ENCODE measurements around the gene RAB17.

RAB17 gene

DNA sequence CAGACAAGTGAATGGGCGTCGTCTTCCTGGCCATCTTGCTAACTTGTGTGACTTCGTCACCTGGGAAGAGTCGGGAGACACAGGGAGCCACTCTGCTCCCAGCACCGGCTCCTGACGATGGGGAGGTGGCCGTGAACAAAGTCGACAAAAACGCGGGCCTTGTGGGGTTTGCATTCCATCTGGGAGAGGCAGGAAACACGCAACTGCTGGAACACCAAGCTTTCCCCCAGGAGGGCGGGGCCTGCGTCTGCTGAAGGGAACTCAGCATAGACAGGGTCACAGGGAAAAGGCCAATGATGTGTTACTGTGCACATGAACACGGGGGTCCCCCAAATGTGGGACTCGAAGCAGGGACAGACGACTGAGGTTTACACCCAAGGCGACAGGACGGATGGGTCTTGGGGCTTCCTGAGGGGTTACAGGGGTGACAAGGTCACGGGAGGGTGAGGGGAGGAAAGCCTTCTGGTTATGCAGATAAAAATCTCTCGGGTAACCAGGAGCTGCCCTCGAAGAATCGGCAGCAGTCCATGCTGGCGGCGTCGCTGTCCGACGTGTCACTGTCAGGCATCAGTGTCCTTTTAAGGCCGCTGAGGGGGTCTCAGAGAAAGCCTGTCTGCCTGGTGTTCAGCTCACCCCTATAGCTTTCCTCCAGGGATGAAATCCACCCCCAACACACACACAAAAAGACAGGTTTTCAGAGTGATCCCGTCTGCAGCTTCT, 52.4 kb downstream of the RAB17 start:
- no peak for ATAC-seq
- TF ChIP-seq, protein P1, sequence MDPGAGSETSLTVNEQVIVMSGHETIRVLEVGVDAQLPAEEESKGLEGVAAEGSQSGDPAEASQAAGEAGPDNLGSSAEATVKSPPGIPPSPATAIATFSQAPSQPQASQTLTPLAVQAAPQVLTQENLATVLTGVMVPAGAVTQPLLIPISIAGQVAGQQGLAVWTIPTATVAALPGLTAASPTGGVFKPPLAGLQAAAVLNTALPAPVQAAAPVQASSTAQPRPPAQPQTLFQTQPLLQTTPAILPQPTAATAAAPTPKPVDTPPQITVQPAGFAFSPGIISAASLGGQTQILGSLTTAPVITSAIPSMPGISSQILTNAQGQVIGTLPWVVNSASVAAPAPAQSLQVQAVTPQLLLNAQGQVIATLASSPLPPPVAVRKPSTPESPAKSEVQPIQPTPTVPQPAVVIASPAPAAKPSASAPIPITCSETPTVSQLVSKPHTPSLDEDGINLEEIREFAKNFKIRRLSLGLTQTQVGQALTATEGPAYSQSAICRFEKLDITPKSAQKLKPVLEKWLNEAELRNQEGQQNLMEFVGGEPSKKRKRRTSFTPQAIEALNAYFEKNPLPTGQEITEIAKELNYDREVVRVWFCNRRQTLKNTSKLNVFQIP (CRISPR knock-in tag; IDR thresholded peaks at IDR 0.05; ENCODE audit: borderline replicate concordance, low read depth), result no peak

GRCh38 chr2:237536617-237537016, 53.9 kb downstream of the RAB17 start:
- ATAC-seq, result no peak
- TF ChIP-seq ZNF565 (CRISPR knock-in tag; conservative IDR thresholded peaks at IDR 0.05; ENCODE audit: low read depth), result no peak
- TF ChIP-seq OSR1 (CRISPR knock-in tag; IDR thresholded peaks at IDR 0.05), result no peak
- no peak for TF ChIP-seq SNAI2 (CRISPR knock-in tag; IDR thresholded peaks at IDR 0.05)
- TF ChIP-seq RARB (CRISPR knock-in tag; IDR thresholded peaks at IDR 0.05), result no peak
- TF ChIP-seq ZC3H10 (CRISPR knock-in tag; IDR thresholded peaks at IDR 0.05), result no peak

- no peak for ATAC-seq
- no peak for TF ChIP-seq TSHZ2 (CRISPR knock-in tag; IDR thresholded peaks at IDR 0.05)
- no peak for TF ChIP-seq TOX (CRISPR knock-in tag; IDR thresholded peaks at IDR 0.05; ENCODE audit: borderline replicate concordance)
- TF ChIP-seq PATZ1 (CRISPR knock-in tag; IDR thresholded peaks at IDR 0.05; ENCODE audit: borderline replicate concordance), result no peak
- TF ChIP-seq GLIS3 (CRISPR knock-in tag; IDR thresholded peaks at IDR 0.05), result no peak
- TF ChIP-seq ISL1 (CRISPR knock-in tag; IDR thresholded peaks at IDR 0.05), result no peak
- no peak for TF ChIP-seq ZNF565 (CRISPR knock-in tag; conservative IDR thresholded peaks at IDR 0.05; ENCODE audit: low read depth)
- no peak for TF ChIP-seq CSDC2 (CRISPR knock-in tag; IDR thresholded peaks at IDR 0.05)
- TF ChIP-seq, protein P1 (CRISPR knock-in tag; IDR thresholded peaks at IDR 0.05; ENCODE audit: borderline replicate concordance, low read depth), result no peak
- TF ChIP-seq ARNTL (CRISPR knock-in tag; IDR thresholded peaks at IDR 0.05; ENCODE audit: borderline replicate concordance, low read depth), result no peak
- TF ChIP-seq OSR1 (CRISPR knock-in tag; IDR thresholded peaks at IDR 0.05), result no peak
- TF ChIP-seq ZNF8 (CRISPR knock-in tag; IDR thresholded peaks at IDR 0.05), result no peak
- TF ChIP-seq, protein P2, sequence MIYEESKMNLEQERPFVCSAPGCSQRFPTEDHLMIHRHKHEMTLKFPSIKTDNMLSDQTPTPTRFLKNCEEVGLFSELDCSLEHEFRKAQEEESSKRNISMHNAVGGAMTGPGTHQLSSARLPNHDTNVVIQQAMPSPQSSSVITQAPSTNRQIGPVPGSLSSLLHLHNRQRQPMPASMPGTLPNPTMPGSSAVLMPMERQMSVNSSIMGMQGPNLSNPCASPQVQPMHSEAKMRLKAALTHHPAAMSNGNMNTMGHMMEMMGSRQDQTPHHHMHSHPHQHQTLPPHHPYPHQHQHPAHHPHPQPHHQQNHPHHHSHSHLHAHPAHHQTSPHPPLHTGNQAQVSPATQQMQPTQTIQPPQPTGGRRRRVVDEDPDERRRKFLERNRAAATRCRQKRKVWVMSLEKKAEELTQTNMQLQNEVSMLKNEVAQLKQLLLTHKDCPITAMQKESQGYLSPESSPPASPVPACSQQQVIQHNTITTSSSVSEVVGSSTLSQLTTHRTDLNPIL (CRISPR knock-in tag; IDR thresholded peaks at IDR 0.05; ENCODE audit: low read depth), result no peak
- TF ChIP-seq RARB (CRISPR knock-in tag; IDR thresholded peaks at IDR 0.05), result no peak
Measured at GRCh38 chr2:237536083-237536415, 54.5 kb downstream of the RAB17 start.

DNA sequence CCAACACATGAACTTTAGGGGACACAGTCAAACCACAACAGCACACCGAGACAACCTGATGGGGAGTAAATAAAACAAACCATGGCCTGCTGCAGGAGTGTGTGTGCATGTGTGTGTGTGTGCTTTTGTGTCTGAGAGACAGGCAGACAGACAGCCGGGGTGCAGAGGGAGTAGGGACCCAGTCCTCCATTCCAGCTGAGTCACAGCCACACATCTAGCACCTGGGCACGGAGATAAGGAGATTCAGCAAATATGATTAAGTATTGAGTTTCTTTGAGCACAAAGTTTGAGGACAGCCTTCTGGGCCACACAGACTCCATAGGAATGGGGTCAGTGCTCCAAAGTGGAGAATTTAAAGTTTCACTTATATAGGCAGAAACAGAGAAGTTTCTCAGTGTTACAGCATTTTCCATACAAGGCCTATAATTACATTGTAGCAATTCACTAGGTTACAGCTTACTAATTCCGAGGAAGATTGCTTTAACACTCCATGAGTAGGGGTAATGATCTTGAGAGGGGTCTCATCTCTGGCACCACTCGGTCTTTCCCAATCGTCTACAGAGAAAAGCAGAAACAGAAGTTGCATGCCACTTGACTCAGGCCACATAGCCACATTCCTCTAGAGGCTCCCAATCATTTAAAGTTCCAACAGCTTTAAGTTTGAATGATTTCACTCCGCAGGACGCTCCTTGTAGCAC, 55.0 kb downstream of the RAB17 start:
- ATAC-seq, result no peak

More for the DNA sequence above, 55.0 kb downstream of the RAB17 start:
- TF ChIP-seq PATZ1 (CRISPR knock-in tag; IDR thresholded peaks at IDR 0.05; ENCODE audit: borderline replicate concordance) (no peak), ISL1 (CRISPR knock-in tag; IDR thresholded peaks at IDR 0.05) (no peak), TOX (CRISPR knock-in tag; IDR thresholded peaks at IDR 0.05; ENCODE audit: borderline replicate concordance) (no peak), ZNF8 (CRISPR knock-in tag; IDR thresholded peaks at IDR 0.05) (no peak), ESRRG (CRISPR knock-in tag; IDR thresholded peaks at IDR 0.05) (no peak), OSR1 (CRISPR knock-in tag; IDR thresholded peaks at IDR 0.05) (no peak), ZFP3 (CRISPR knock-in tag; IDR thresholded peaks at IDR 0.05) (no peak), ZNF565 (CRISPR knock-in tag; conservative IDR thresholded peaks at IDR 0.05; ENCODE audit: low read depth) (no peak), CSDC2 (CRISPR knock-in tag; IDR thresholded peaks at IDR 0.05) (no peak)
- TF ChIP-seq, protein P2 (CRISPR knock-in tag; IDR thresholded peaks at IDR 0.05; ENCODE audit: low read depth), result no peak

All from SK-N-SH treated with all-trans-retinoic acid at 6 μM for 48 hours (cell line).